ENCODE data around the gene OXNAD1. TPM values are rescaled to one million over a fixed set of nuclear protein-coding genes. Genes with fewer than 3 reads are reported as not detected.
"Not testable (repeated sequence)": the region's sequence is repeated elsewhere in the genome, so short reads cannot be mapped to it uniquely, and the experiment has no call there.

Gene OXNAD1
- total RNA-seq, 1 donor from 2014 or later, result 29.5 TPM

DNA sequence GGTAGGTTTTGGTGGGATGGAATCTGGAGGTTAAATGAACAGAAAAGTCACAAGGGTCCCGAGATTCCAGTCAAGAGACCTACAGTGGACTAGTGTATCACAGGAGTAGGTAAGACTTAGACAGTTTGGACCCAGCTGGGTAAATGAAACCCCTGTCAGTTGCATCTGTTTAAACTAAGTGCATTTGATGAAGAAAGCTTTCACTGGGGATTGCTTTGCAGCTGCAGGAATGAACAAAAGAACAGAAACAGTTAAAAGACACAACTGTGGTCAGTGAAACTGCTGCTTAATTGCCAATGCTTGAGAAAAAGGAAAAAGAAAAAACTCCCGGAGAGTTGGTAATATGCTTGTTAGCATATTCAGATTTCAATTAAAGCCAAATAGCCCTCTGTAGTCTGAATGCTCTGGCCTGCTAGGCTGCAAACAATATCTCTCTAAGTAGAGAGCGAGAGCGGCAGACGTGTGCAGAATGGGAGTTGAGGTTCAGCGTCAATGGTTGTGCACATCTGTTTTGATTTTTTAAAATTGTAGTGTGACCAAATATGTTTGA is 37.1 kb downstream of the OXNAD1 start:
- no peaks in the 10 kb centered on the region for H3K27me3 Mint-ChIP-seq (ENCODE audit: insufficient read depth)
- intact Hi-C loops (cut with micrococcal nuclease), result loop anchor here (10.0 kb wide), 1 partner anchor 723 kb away; no protein-coding TSS in a partner anchor
- peaks cover 96% of the 10 kb centered on the region for H3K4me1 Mint-ChIP-seq (ENCODE audit: low read depth)
- DNase-seq (ENCODE audit: low spot score), result no peak
- peaks cover 60% of the 10 kb centered on the region for H3K36me3 Mint-ChIP-seq (ENCODE audit: low read depth)
- H3K4me3 Mint-ChIP-seq, result peak overlapping the region; percentile 87
- H3K9me3 Mint-ChIP-seq, result no peaks in the 10 kb centered on the region
- H3K27ac Mint-ChIP-seq, result peak overlapping the region; percentile 95

DNA sequence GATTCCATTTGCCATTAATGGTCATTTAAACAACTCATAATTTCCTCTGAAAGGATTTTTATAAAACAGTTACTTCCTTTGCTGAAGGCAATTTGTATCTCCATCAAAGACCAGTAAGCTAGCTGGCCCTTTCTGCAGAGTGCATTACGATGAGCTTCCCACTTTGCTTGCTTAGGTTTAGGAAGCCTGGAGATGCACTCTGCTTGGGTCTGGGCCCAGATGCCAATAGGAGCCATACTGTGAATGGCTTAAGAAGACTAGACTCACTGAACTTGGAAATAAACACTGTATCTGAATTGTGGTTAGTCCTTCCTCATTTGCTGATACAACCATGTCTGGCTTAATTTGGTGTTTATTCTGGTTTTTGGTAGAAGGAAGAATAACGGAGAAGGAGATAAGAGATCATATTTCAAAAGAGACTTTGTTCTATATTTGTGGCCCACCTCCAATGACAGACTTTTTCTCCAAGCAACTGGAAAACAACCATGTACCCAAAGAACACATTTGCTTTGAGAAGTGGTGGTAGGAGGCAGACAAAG is 38.1 kb downstream of the OXNAD1 start:
- Mint-ChIP-seq H3K4me3 (peak overlapping the region; percentile 87), H3K27ac (peak overlapping the region; percentile 95), H3K4me1 (ENCODE audit: low read depth) (peaks cover 96% of the 10 kb centered on the region), H3K27me3 (ENCODE audit: insufficient read depth) (no peaks in the 10 kb centered on the region), H3K36me3 (ENCODE audit: low read depth) (peaks cover 62% of the 10 kb centered on the region), H3K9me3 (no peaks in the 10 kb centered on the region)
- DNase-seq (ENCODE audit: low spot score), result no peak
- intact Hi-C loops (cut with micrococcal nuclease), result loop anchor here (10.0 kb wide), 1 partner anchor 722 kb away; no protein-coding TSS in a partner anchor

- DNase-seq (ENCODE audit: low spot score), result no peak
- Mint-ChIP-seq H3K27ac (peak overlapping the region; percentile 86), H3K9me3 (no peaks in the 10 kb centered on the region), H3K4me3 (peak overlapping the region; percentile 60), H3K27me3 (ENCODE audit: insufficient read depth) (no peaks in the 10 kb centered on the region), H3K36me3 (ENCODE audit: low read depth) (peaks cover 57% of the 10 kb centered on the region), H3K4me1 (ENCODE audit: low read depth) (peaks cover 89% of the 10 kb centered on the region)
- intact Hi-C loops (cut with micrococcal nuclease), result loop anchor here (2.0 to 10.0 kb wide), 2 partner anchors 14 to 720 kb away; no protein-coding TSS in a partner anchor
These were observed 39.3 kb downstream of the OXNAD1 start for GRCh38 chr3:16304061-16305010.

- peak overlapping the region; percentile 86 for H3K27ac Mint-ChIP-seq
- H3K36me3 Mint-ChIP-seq (ENCODE audit: low read depth), result peaks cover 62% of the 10 kb centered on the region
- no peak for DNase-seq (ENCODE audit: low spot score)
These were observed 40.1 kb downstream of the OXNAD1 start for GRCh38 chr3:16305111-16305541.

GRCh38 chr3:16307832-16308531 is 43.0 kb downstream of the OXNAD1 start:
- H3K4me3 Mint-ChIP-seq, result peak overlapping the region; percentile 56

More at GRCh38 chr3:16305111-16305541, 40.1 kb downstream of the OXNAD1 start:
- Mint-ChIP-seq H3K27me3 (ENCODE audit: insufficient read depth) (no peaks in the 10 kb centered on the region), H3K4me3 (peak overlapping the region; percentile 60), H3K9me3 (no peaks in the 10 kb centered on the region), H3K4me1 (ENCODE audit: low read depth) (peaks cover 88% of the 10 kb centered on the region)
- intact Hi-C loops (cut with micrococcal nuclease), result loop anchor here (2.0 to 10.0 kb wide), 2 partner anchors 14 to 720 kb away; no protein-coding TSS in a partner anchor

DNA sequence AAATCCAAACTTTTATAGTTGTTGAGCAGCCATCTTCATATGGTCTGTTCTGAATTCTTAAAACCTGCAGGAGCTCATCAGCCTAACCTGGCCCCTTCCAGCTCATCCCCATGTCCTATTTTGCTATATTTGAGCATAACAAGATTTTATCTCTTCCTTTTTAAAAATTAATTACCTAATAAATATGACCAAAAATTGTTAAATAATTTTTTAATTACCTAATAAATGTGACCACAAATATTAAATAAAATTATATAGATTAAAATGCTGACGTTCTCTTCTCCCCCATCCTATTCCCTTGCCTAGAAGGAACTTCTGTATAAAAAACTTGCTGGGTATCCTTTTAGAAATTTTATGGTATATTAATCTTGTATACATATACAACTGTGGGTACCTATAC is 43.7 kb downstream of the OXNAD1 start:
- peak overlapping the region; percentile 59 for H3K27ac Mint-ChIP-seq
- no peak for DNase-seq (ENCODE audit: low spot score)
- intact Hi-C loops (cut with micrococcal nuclease), result loop anchor here (1.0 to 10.0 kb wide), 7 partner anchors 7 to 716 kb away; partner anchors contain the start of genes DPH3 and OXNAD1
- H3K27me3 Mint-ChIP-seq (ENCODE audit: insufficient read depth), result no peaks in the 10 kb centered on the region
- no peaks in the 10 kb centered on the region for H3K9me3 Mint-ChIP-seq
- H3K36me3 Mint-ChIP-seq (ENCODE audit: low read depth), result peaks cover 59% of the 10 kb centered on the region
- H3K4me1 Mint-ChIP-seq (ENCODE audit: low read depth), result peaks cover 84% of the 10 kb centered on the region
- H3K4me3 Mint-ChIP-seq, result no peak overlapping the region

More at GRCh38 chr3:16307832-16308531, 43.0 kb downstream of the OXNAD1 start:
- no peak for DNase-seq (ENCODE audit: low spot score)
- no peaks in the 10 kb centered on the region for H3K27me3 Mint-ChIP-seq (ENCODE audit: insufficient read depth)
- no peaks in the 10 kb centered on the region for H3K9me3 Mint-ChIP-seq
- H3K27ac Mint-ChIP-seq, result peak overlapping the region; percentile 59
- intact Hi-C loops (cut with micrococcal nuclease), result loop anchor here (2.0 to 10.0 kb wide), 3 partner anchors 43 to 717 kb away; partner anchors contain the start of genes DPH3 and OXNAD1
- peaks cover 83% of the 10 kb centered on the region for H3K4me1 Mint-ChIP-seq (ENCODE audit: low read depth)
- peaks cover 58% of the 10 kb centered on the region for H3K36me3 Mint-ChIP-seq (ENCODE audit: low read depth)

- DNase-seq (ENCODE audit: low spot score), result peak; percentile 50
- Mint-ChIP-seq H3K4me1 (ENCODE audit: low read depth) (peaks cover 84% of the 10 kb centered on the region), H3K27me3 (ENCODE audit: insufficient read depth) (no peaks in the 10 kb centered on the region), H3K27ac (peak overlapping the region; percentile 92), H3K9me3 (no peaks in the 10 kb centered on the region), H3K36me3 (ENCODE audit: low read depth) (peaks cover 59% of the 10 kb centered on the region), H3K4me3 (peak overlapping the region; percentile 72)
- intact Hi-C loops (cut with micrococcal nuclease), result loop anchor here (1.0 to 10.0 kb wide), 7 partner anchors 8 to 715 kb away; partner anchors contain the start of genes DPH3 and OXNAD1
These were observed 44.5 kb downstream of the OXNAD1 start for GRCh38 chr3:16309558-16309957.

GRCh38 chr3:16310486-16310885 is 45.5 kb downstream of the OXNAD1 start:
- Mint-ChIP-seq H3K27ac (peak overlapping the region; percentile 92), H3K4me3 (peak overlapping the region; percentile 19), H3K4me1 (ENCODE audit: low read depth) (peaks cover 82% of the 10 kb centered on the region), H3K36me3 (ENCODE audit: low read depth) (peaks cover 55% of the 10 kb centered on the region)
- DNase-seq (ENCODE audit: low spot score); H3K9me3 Mint-ChIP-seq; H3K27me3 Mint-ChIP-seq (ENCODE audit: insufficient read depth): not testable (repeated sequence)
- intact Hi-C loops (cut with micrococcal nuclease), result loop anchor here (5.0 kb wide), 1 partner anchor 842 kb away; no protein-coding TSS in a partner anchor

DNA sequence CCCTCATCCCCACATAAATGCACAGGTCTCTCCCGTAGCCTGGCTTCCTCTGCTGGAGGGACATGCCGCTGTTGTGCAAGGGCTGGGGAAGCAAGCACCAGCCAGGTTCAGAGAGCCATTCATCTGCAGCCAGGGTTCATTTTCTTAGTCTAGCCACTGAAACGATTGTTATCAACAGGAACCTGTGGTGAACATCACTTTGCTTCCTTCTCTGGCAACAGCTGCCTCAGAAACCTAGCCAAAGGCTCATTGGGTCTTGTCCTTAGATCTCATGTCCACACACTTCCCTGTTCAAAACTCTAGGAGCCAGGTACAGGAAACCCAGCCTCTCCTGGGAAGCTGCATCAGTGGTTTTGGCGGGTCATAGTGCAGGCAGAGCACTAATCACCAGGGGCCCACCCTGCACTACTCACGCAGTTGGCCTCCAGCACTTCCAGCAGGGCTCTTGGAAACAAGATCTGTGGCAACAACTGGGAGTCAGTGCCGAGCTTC is 47.0 kb downstream of the OXNAD1 start:
- peaks cover 82% of the 10 kb centered on the region for H3K4me1 Mint-ChIP-seq (ENCODE audit: low read depth)
- peak; percentile 68 for DNase-seq (ENCODE audit: low spot score)
- intact Hi-C loops (cut with micrococcal nuclease), result loop anchor here (5.0 kb wide), 1 partner anchor 840 kb away; no protein-coding TSS in a partner anchor

DNA sequence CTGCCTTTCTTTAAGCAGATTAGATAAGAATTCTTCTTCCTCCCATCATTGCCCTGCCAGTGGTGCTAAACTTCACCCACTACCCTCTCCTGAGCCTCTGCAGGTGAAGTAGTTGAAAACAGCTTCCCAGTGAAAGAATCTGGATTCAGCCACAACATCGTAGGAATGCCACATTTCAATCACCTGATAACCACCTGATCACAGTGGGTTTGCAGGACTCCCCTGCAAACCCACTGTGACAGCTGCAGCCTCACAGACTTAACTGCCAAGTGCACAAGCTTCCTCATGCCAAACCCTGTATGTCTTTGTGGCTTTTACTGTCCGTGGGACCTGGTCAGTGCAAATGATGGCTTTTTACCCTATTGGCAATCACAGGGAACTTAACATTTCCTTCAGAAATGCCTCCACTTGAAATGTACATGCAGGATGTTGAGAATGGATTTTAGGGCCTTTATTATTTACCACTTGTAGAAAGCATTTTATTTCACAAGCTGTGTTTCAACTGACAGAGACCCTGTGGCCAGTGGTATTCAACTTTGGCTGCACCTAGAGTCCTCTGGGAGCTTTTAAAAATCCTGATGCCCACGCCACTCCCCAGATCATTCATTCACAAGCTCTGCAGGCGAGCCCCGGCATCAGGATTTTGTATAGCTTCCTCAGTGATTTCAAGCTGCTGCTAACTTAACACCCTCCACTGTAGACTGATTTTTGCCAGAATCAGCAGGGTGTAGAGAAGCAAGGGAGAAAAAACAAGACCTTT is 49.1 kb downstream of the OXNAD1 start:
- Mint-ChIP-seq H3K36me3 (ENCODE audit: low read depth) (peaks cover 51% of the 10 kb centered on the region), H3K4me3 (peak overlapping the region; percentile 30), H3K27me3 (ENCODE audit: insufficient read depth) (no peaks in the 10 kb centered on the region), H3K27ac (peak overlapping the region; percentile 23), H3K4me1 (ENCODE audit: low read depth) (peaks cover 86% of the 10 kb centered on the region), H3K9me3 (no peaks in the 10 kb centered on the region)
- no peak for DNase-seq (ENCODE audit: low spot score)
- intact Hi-C loops (cut with micrococcal nuclease), result loop anchor here (5.0 kb wide), 1 partner anchor 838 kb away; no protein-coding TSS in a partner anchor

More for the DNA sequence above, 47.0 kb downstream of the OXNAD1 start:
- H3K27ac Mint-ChIP-seq, result peak overlapping the region; percentile 92
- peaks cover 51% of the 10 kb centered on the region for H3K36me3 Mint-ChIP-seq (ENCODE audit: low read depth)
- H3K27me3 Mint-ChIP-seq (ENCODE audit: insufficient read depth), result no peaks in the 10 kb centered on the region
- H3K4me3 Mint-ChIP-seq, result peak overlapping the region; percentile 55
- no peaks in the 10 kb centered on the region for H3K9me3 Mint-ChIP-seq

- H3K4me3 Mint-ChIP-seq, result no peak overlapping the region
- peaks cover 88% of the 10 kb centered on the region for H3K4me1 Mint-ChIP-seq (ENCODE audit: low read depth)
- DNase-seq (ENCODE audit: low spot score), result no peak
- no peaks in the 10 kb centered on the region for H3K27me3 Mint-ChIP-seq (ENCODE audit: insufficient read depth)
- H3K36me3 Mint-ChIP-seq (ENCODE audit: low read depth), result peaks cover 60% of the 10 kb centered on the region
- peak overlapping the region; percentile 75 for H3K27ac Mint-ChIP-seq
- intact Hi-C loops (cut with micrococcal nuclease), result no loop called here
- no peaks in the 10 kb centered on the region for H3K9me3 Mint-ChIP-seq
These were observed 50.6 kb downstream of the OXNAD1 start for GRCh38 chr3:16315623-16316022.
